Activated T-helper 17 cell treated with anti-CD3 and anti-CD28 coated beads, Interleukin-2, amount 50 U/mL, for 72 hours (primary cell): Measurements from ENCODE around the gene TMEM60. TPM values are rescaled to one million over a fixed set of nuclear protein-coding genes. Genes with fewer than 3 reads are reported as not detected.
A peak's percentile ranks its signal among the peaks of the same experiment; 100 is the strongest.

Experiments
- ATAC-seq: fragments of 150-1000 bp; cut with Tn5 transposase; replicated peaks from 2 replicates; pipeline ENCODE4 v1.10.0; 2021; ENCODE audit warnings: mild to moderate bottlenecking, moderate library complexity
- H3K27ac Mint-ChIP-seq: one replicate; pipeline ENCODE4 v1.8.0; 2022; ENCODE audit warnings: mixed read lengths
- H3K27me3 Mint-ChIP-seq: one replicate; pipeline ENCODE4 v1.8.0; 2022; ENCODE audit warnings: mixed read lengths
- H3K36me3 Mint-ChIP-seq: one replicate; pipeline ENCODE4 v1.8.0; 2022; ENCODE audit warnings: low read depth, mild to moderate bottlenecking, mixed read lengths
- H3K4me1 Mint-ChIP-seq: one replicate; pipeline ENCODE4 v1.8.0; 2022; ENCODE audit warnings: mixed read lengths
- H3K4me3 Mint-ChIP-seq: one replicate; pipeline ENCODE4 v1.8.0; 2022; ENCODE audit warnings: mild to moderate bottlenecking, mixed read lengths
- H3K9me3 Mint-ChIP-seq: one replicate; pipeline ENCODE4 v1.8.0; 2022; ENCODE audit warnings: mixed read lengths
- total RNA-seq, 2 donors: library from RNA; stranded (reverse); gene quantifications; one replicate each; pipeline ENCODE4 v1.2.3, GENCODE V29; 2022

The TMEM60 gene
- total RNA-seq, 2 donors from 2014 or later, result 12.1 to 13.2 TPM

- Mint-ChIP-seq H3K4me1 (no peaks in the 10 kb centered on the region), H3K4me3 (no peak overlapping the region), H3K36me3 (peaks cover 94% of the 10 kb centered on the region), H3K9me3 (no peaks in the 10 kb centered on the region), H3K27me3 (no peaks in the 10 kb centered on the region), H3K27ac (peak overlapping the region; percentile 45)
- no peak for ATAC-seq
Measured at GRCh38 chr7:77771901-77772300, 26.3 kb downstream of the TMEM60 start.

- no peaks in the 10 kb centered on the region for H3K27me3 Mint-ChIP-seq
- H3K4me3 Mint-ChIP-seq, result no peak overlapping the region
- peaks cover 94% of the 10 kb centered on the region for H3K36me3 Mint-ChIP-seq
- no peaks in the 10 kb centered on the region for H3K4me1 Mint-ChIP-seq
- H3K27ac Mint-ChIP-seq, result no peak overlapping the region
- H3K9me3 Mint-ChIP-seq, result no peaks in the 10 kb centered on the region
- ATAC-seq, result no peak
Measured at GRCh38 chr7:77770316-77770715, 27.9 kb downstream of the TMEM60 start.

- no peak for ATAC-seq
- Mint-ChIP-seq H3K27ac (peak overlapping the region; percentile 36), H3K36me3 (peaks cover 64% of the 10 kb centered on the region), H3K4me3 (no peak overlapping the region), H3K27me3 (no peaks in the 10 kb centered on the region), H3K4me1 (no peaks in the 10 kb centered on the region), H3K9me3 (no peaks in the 10 kb centered on the region)
Measured at GRCh38 chr7:77766801-77767605, 31.2 kb downstream of the TMEM60 start.

- peak overlapping the region; percentile 52 for H3K27ac Mint-ChIP-seq
- H3K36me3 Mint-ChIP-seq, result peaks cover 56% of the 10 kb centered on the region
- H3K4me1 Mint-ChIP-seq, result no peaks in the 10 kb centered on the region
- H3K9me3 Mint-ChIP-seq, result no peaks in the 10 kb centered on the region
- H3K27me3 Mint-ChIP-seq, result no peaks in the 10 kb centered on the region
- no peak overlapping the region for H3K4me3 Mint-ChIP-seq
- no peak for ATAC-seq
Measured at GRCh38 chr7:77765906-77766800, 32.1 kb downstream of the TMEM60 start.

GRCh38 chr7:77765481-77765880 lies 32.8 kb downstream of the TMEM60 start:
- no peak overlapping the region for H3K4me3 Mint-ChIP-seq
- H3K4me1 Mint-ChIP-seq, result no peaks in the 10 kb centered on the region
- H3K27me3 Mint-ChIP-seq, result no peaks in the 10 kb centered on the region
- H3K9me3 Mint-ChIP-seq, result no peaks in the 10 kb centered on the region
- peak overlapping the region; percentile 52 for H3K27ac Mint-ChIP-seq
- H3K36me3 Mint-ChIP-seq, result peaks cover 51% of the 10 kb centered on the region
- no peak for ATAC-seq

- no peaks in the 10 kb centered on the region for H3K9me3 Mint-ChIP-seq
- ATAC-seq, result no peak
- H3K27me3 Mint-ChIP-seq, result no peaks in the 10 kb centered on the region
Measured at GRCh38 chr7:77760809-77761453, 37.3 kb downstream of the TMEM60 start.

GRCh38 chr7:77759294-77759889 lies 38.8 kb downstream of the TMEM60 start:
- Mint-ChIP-seq H3K9me3 (no peaks in the 10 kb centered on the region), H3K4me1 (peaks cover 11% of the 10 kb centered on the region), H3K4me3 (no peak overlapping the region), H3K27ac (peak overlapping the region; percentile 70), H3K27me3 (no peaks in the 10 kb centered on the region), H3K36me3 (peaks cover 5% of the 10 kb centered on the region)
- peak; percentile 59 for ATAC-seq

More at GRCh38 chr7:77760809-77761453, 37.3 kb downstream of the TMEM60 start:
- Mint-ChIP-seq H3K4me1 (peaks cover 11% of the 10 kb centered on the region), H3K27ac (no peak overlapping the region), H3K4me3 (no peak overlapping the region), H3K36me3 (peaks cover 12% of the 10 kb centered on the region)

- H3K4me3 Mint-ChIP-seq, result no peak overlapping the region
- H3K27me3 Mint-ChIP-seq, result no peaks in the 10 kb centered on the region
- peak; percentile 91 for ATAC-seq
- H3K4me1 Mint-ChIP-seq, result peaks cover 25% of the 10 kb centered on the region
- H3K36me3 Mint-ChIP-seq, result peaks cover 5% of the 10 kb centered on the region
- H3K27ac Mint-ChIP-seq, result no peak overlapping the region
- H3K9me3 Mint-ChIP-seq, result no peaks in the 10 kb centered on the region
Measured at GRCh38 chr7:77757589-77757988, 40.6 kb downstream of the TMEM60 start.

GRCh38 chr7:77753173-77753572 lies 45.1 kb downstream of the TMEM60 start:
- Mint-ChIP-seq H3K4me1 (peaks cover 32% of the 10 kb centered on the region), H3K36me3 (peaks cover 31% of the 10 kb centered on the region), H3K9me3 (no peaks in the 10 kb centered on the region), H3K27me3 (no peaks in the 10 kb centered on the region), H3K27ac (peak overlapping the region; percentile 13), H3K4me3 (no peak overlapping the region)
- ATAC-seq, result peak; percentile 63

- Mint-ChIP-seq H3K4me3 (no peak overlapping the region), H3K9me3 (no peaks in the 10 kb centered on the region), H3K27ac (peak overlapping the region; percentile 13), H3K4me1 (peaks cover 32% of the 10 kb centered on the region), H3K27me3 (no peaks in the 10 kb centered on the region), H3K36me3 (peaks cover 26% of the 10 kb centered on the region)
- ATAC-seq, result peak; percentile 9
Measured at GRCh38 chr7:77752016-77752415, 46.2 kb downstream of the TMEM60 start.

GRCh38 chr7:77747718-77748117 lies 50.5 kb downstream of the TMEM60 start:
- H3K9me3 Mint-ChIP-seq, result no peaks in the 10 kb centered on the region
- no peak for ATAC-seq
- H3K4me3 Mint-ChIP-seq, result no peak overlapping the region
- H3K4me1 Mint-ChIP-seq, result peaks cover 25% of the 10 kb centered on the region
- no peaks in the 10 kb centered on the region for H3K27me3 Mint-ChIP-seq
- H3K36me3 Mint-ChIP-seq, result peaks cover 35% of the 10 kb centered on the region
- peak overlapping the region; percentile 59 for H3K27ac Mint-ChIP-seq

GRCh38 chr7:77747178-77747577 lies 51.1 kb downstream of the TMEM60 start:
- H3K9me3 Mint-ChIP-seq, result no peaks in the 10 kb centered on the region
- H3K4me3 Mint-ChIP-seq, result no peak overlapping the region
- ATAC-seq, result no peak
- peaks cover 20% of the 10 kb centered on the region for H3K4me1 Mint-ChIP-seq
- peak overlapping the region; percentile 59 for H3K27ac Mint-ChIP-seq
- peaks cover 39% of the 10 kb centered on the region for H3K36me3 Mint-ChIP-seq
- H3K27me3 Mint-ChIP-seq, result no peaks in the 10 kb centered on the region

- ATAC-seq, result no peak
- peaks cover 41% of the 10 kb centered on the region for H3K36me3 Mint-ChIP-seq
- no peak overlapping the region for H3K4me3 Mint-ChIP-seq
- no peaks in the 10 kb centered on the region for H3K9me3 Mint-ChIP-seq
- H3K4me1 Mint-ChIP-seq, result peaks cover 17% of the 10 kb centered on the region
- H3K27ac Mint-ChIP-seq, result peak overlapping the region; percentile 59
- H3K27me3 Mint-ChIP-seq, result no peaks in the 10 kb centered on the region
Measured at GRCh38 chr7:77746824-77747165, 51.4 kb downstream of the TMEM60 start.

GRCh38 chr7:77746164-77746823 lies 51.9 kb downstream of the TMEM60 start:
- H3K27ac Mint-ChIP-seq, result no peak overlapping the region
- no peak for ATAC-seq
- peaks cover 37% of the 10 kb centered on the region for H3K36me3 Mint-ChIP-seq
- no peaks in the 10 kb centered on the region for H3K27me3 Mint-ChIP-seq
- no peak overlapping the region for H3K4me3 Mint-ChIP-seq
- H3K4me1 Mint-ChIP-seq, result peaks cover 17% of the 10 kb centered on the region
- no peaks in the 10 kb centered on the region for H3K9me3 Mint-ChIP-seq
